HK-2 (cell line): ENCODE data around the gene PWP2.
"Not testable (repeated sequence)": the region's sequence is repeated elsewhere in the genome, so short reads cannot be mapped to it uniquely, and the experiment has no call there.

ENCODE experiments used
- DNase-seq: peaks from one replicate; pipeline ENCODE4 v3.0.0-alpha.2; 2018; ENCODE audit not compliant: unreplicated experiment

PWP2 gene

GRCh38 chr21:44138039-44138438, 30.8 kb downstream of the PWP2 start:
- DNase-seq = not testable (repeated sequence)

- DNase-seq = not testable (repeated sequence)
Measured at GRCh38 chr21:44139787-44140551, 32.8 kb downstream of the PWP2 start.

GRCh38 chr21:44140552-44140932, 33.3 kb downstream of the PWP2 start:
- DNase-seq = not testable (repeated sequence)

- DNase-seq = not testable (repeated sequence)
Measured at GRCh38 chr21:44142470-44142869, 35.3 kb downstream of the PWP2 start.

GRCh38 chr21:44143380-44143779, 36.2 kb downstream of the PWP2 start:
- DNase-seq = not testable (repeated sequence)

GRCh38 chr21:44143996-44144395, 36.8 kb downstream of the PWP2 start:
- not testable (repeated sequence) for DNase-seq

- DNase-seq = not testable (repeated sequence)
Measured at GRCh38 chr21:44144784-44145602, 37.8 kb downstream of the PWP2 start.

- DNase-seq = not testable (repeated sequence)
Measured at GRCh38 chr21:44145616-44146015, 38.4 kb downstream of the PWP2 start.

GRCh38 chr21:44147108-44147507, 39.9 kb downstream of the PWP2 start:
- DNase-seq = not testable (repeated sequence)

- not testable (repeated sequence) for DNase-seq
Measured at GRCh38 chr21:44150255-44150654, 43.1 kb downstream of the PWP2 start.

- not testable (repeated sequence) for DNase-seq
Measured at GRCh38 chr21:44153214-44153888, 46.2 kb downstream of the PWP2 start.

GRCh38 chr21:44153889-44154228, 46.7 kb downstream of the PWP2 start:
- not testable (repeated sequence) for DNase-seq

- not testable (repeated sequence) for DNase-seq
Measured at GRCh38 chr21:44154816-44155230, 47.6 kb downstream of the PWP2 start.

GRCh38 chr21:44155231-44155993, 48.2 kb downstream of the PWP2 start:
- DNase-seq = not testable (repeated sequence)

GRCh38 chr21:44155994-44156380, 48.8 kb downstream of the PWP2 start:
- not testable (repeated sequence) for DNase-seq

- not testable (repeated sequence) for DNase-seq
Measured at GRCh38 chr21:44157439-44158081, 50.4 kb downstream of the PWP2 start.

GRCh38 chr21:44158082-44158468, 50.9 kb downstream of the PWP2 start:
- DNase-seq = not testable (repeated sequence)

- not testable (repeated sequence) for DNase-seq
Measured at GRCh38 chr21:44159349-44160297, 52.4 kb downstream of the PWP2 start.

GRCh38 chr21:44160298-44160672, 53.1 kb downstream of the PWP2 start:
- not testable (repeated sequence) for DNase-seq

- DNase-seq = not testable (repeated sequence)
Measured at GRCh38 chr21:44160821-44161220, 53.6 kb downstream of the PWP2 start.
